AML-193 (cell line): ENCODE measurements around the gene NPY5R.

Source experiments
- DNase-seq, 2 experiments: peaks; one replicate each; lab custom pipeline; 2025; lab: John Stamatoyannopoulos, UW

Gene NPY5R

GRCh38 chr4:163343604-163344146, at the start of gene NPY5R:
Gene NPY5R, plus strand, starts transcription at chr4:163343892. Its CDS starts 6,382 bp downstream, at chr4:163350274.
- DNase-seq, result no peak

DNA sequence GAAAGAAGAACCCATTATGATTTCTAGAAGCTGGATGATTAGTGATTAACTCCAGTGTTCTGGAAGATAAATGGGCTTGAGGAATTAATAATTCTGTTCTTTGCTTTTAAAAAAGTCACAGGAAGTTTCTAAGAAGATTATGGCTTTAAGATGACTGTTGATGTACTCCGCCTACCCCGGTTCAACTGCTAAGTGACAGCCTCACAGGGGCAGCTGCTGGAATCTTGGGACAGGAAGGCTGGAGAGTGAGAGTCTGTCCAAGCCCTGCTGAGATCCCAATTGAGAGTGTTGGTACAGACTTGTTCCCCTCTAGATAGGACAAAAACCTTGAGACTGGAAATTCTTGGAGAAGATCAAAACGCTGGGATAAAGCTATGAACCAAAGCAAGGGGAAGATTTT, 48.6 kb upstream of the NPY5R start:
- no peak for DNase-seq

DNA sequence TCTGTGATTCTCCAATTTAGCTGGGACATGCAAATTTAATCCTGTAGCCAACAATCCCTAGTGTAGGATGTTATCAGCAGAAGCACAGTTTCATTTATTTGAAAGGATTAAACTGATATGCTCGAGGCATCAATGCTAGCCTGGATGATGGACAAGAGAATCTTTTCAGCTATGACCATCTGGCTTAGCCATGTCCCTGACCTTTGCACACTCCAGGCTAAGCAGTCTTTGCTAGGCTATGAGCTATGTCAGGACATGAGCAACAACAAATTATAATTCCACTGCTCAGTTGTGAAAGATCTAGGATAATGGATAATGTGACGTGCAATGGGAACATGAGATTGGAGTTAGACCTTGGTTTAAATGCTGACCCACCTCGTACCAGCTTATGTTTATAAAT, 43.2 kb upstream of the NPY5R start:
- no peak for DNase-seq

DNA sequence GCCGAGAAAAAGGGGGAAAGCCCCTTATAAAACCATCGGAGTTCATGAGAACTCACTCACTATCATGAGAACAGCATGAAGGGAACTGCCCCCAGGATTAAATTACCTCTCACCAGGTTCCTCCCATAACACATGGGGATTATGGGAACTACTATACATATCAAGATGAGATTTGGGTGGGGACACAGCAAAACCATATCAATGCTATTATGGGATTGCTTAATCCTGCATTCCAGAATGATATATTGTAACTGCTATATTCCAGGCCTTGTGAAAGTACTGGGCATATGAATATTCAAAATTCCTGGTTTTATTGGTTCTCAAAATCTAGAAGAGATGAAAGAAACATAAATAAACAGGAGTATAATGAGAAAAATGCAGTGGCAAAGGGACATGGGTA, 40.6 kb upstream of the NPY5R start:
- no peak for DNase-seq

- no peak for DNase-seq
Measured at GRCh38 chr4:163309466-163309865, 34.2 kb upstream of the NPY5R start.

- DNase-seq, result no peak
Measured at GRCh38 chr4:163317110-163317509, 26.6 kb upstream of the NPY5R start.

DNA sequence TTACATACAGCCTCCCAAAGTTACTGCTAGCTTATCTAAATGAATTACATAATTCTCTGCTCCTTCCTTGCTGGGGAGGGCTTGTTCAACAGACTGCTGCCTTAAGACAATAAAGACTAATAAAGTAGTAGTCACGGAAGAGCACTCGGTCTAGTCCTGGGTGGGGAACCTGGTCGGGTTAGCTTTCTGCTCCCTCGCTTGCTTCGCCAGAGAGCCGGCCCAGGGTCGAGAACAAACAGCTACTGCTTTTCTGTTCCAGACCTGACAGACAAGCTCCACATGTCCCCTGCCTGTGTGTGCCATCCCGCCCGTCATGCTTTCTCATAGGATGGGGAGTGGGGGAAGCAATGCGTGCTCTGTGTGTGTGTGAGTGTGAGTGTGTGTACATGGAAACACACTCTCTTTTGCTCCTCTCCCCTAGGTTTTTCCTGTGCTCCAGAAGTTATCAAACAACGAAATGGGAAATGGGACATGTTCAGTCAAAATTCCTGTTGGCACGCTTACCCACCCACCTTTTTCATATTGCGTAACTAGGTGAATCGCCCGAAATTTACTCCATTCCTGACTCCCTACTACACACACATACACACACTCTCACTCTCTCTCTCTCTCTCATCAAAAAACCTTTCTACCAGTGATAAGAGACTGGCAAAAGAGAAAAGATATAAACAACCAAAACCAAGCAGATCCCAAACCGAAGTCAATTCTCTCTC, 12.6 kb upstream of the NPY5R start:
- DNase-seq, result no peak

DNA sequence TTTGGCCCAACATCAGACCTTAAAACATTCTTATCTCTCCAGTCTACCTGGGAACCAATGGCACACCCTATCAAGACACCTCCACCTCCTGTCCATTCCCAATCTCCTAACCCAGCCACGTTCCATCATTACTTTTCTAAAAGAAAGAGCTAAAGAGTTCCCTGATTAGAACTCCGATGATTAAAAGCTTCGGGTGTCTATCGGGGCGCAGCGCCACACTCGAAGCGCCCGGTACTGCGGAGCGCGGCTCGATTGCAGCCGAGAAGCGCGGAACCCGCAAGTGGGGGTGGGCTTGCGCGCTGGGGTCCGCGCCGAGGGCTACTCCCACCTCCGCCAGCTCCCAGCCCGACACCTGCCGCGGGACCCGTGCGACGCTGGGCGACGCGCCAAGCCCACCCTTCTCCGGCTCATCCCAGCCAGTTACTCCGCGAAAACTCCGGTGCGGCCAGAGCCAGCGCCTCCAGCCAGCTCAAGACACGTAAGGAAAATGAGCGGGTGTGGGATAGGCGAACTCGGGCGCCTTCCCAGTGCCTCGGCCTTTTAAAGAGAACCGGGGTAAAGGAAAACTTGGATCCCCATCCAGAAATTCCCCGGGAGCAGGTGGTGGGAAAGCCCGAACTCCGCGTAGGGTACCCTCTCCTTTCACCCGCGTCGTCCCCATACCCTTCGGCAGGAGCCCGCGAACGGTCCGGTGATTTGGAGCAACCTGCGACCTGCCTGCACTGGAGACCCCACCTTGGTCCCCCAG, 11.9 kb upstream of the NPY5R start:
- DNase-seq, result no peak

GRCh38 chr4:163332526-163333406, 10.9 kb upstream of the NPY5R start, which contains the start of gene NPY1R:
Gene NPY1R, minus strand, starts transcription at chr4:163332596. Its CDS starts 6,042 bp downstream, at chr4:163326554.
- DNase-seq, result peak in 1 of 2 experiments; percentile 11

DNA sequence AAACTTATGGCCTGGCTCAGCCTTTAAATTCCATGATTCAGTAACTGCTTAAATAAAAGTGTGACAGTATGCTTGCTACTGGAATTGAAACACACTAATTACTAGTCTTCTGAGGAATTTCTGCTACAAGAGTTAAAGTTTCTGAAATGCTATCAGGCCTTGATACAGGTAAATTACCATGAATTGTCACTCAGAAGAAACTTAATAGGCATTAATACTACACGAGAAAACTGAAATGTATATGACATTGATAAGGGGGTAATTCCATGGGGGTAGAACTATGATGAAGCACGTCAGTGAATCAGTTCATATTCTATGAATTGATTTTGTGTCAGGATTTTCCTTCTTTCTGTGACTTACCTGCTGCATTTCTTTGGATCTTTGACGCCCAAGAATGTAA, 8.3 kb upstream of the NPY5R start:
- DNase-seq, result no peak

DNA sequence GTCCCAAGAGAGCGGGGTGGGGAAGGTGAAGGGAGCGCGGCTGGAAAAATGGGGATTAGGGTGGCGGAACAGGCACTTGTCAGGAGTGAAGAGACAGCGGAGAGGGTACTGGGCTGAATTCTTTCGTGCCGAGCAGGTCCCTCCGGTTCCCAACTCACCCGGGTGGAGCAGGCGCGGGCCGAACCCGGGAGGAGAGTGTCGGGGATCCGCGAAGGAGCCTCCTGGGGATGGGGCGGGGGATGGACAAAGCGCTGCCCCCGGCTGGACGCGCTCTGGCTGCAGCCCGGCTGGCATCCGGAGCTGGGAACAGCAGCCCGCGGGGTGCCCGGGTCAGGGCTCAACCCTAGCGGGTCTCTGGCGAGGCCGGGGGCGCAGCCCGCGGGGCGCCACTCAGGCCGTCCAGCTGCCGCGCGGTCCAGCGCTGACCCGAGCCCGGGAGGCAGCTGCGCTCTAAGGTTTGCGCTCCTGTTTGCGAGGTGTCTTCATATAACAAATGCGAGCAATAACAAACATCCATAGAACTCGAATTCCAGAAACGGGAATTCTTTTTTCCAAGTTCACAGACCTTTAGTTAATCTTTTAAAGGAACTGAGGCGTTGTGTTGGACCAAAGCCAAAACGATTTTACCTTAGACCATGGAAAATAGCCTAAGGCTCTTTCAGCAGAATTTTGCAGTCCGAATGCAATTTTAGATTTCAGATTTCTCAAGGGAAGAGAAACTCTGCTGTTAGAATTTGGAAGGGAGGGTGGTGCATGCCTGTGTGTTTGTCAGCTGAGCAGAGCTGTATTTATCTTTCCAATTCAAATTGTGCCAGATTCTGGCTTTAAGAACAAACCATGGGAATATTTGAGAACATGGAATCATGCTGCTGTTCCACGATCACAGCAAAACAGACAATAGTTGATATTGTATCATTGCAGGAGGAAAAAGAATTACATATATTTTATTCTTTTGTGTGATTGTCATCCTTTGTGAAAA, 744 bp downstream of the NPY5R start:
- no peak for DNase-seq

DNA sequence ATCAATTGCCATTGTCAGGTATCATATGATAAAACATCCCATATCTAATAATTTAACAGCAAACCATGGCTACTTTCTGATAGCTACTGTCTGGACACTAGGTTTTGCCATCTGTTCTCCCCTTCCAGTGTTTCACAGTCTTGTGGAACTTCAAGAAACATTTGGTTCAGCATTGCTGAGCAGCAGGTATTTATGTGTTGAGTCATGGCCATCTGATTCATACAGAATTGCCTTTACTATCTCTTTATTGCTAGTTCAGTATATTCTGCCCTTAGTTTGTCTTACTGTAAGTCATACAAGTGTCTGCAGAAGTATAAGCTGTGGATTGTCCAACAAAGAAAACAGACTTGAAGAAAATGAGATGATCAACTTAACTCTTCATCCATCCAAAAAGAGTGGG, 7.0 kb downstream of the NPY5R start:
- DNase-seq, result no peak

DNA sequence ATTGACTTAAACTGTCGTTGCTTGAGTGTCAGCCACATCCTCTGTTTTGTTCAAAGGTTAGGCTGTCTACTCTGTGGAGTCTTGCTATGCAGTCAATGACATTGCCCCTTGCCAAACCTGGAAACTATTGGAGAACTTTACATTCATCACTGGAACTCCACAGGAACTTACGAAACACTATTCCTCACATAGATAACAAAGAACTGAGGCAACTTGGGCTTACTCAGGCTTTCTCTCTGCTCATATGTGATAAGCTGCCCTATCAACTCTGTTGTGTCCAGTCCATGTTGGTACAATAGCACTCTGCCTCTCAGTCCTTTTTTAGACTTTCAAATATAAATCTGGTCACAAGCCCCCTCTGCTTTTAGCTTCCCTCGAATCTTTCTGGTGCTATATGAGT, 9.4 kb downstream of the NPY5R start:
- DNase-seq, result no peak

- no peak for DNase-seq
Measured at GRCh38 chr4:163356104-163356503, 12.4 kb downstream of the NPY5R start.

DNA sequence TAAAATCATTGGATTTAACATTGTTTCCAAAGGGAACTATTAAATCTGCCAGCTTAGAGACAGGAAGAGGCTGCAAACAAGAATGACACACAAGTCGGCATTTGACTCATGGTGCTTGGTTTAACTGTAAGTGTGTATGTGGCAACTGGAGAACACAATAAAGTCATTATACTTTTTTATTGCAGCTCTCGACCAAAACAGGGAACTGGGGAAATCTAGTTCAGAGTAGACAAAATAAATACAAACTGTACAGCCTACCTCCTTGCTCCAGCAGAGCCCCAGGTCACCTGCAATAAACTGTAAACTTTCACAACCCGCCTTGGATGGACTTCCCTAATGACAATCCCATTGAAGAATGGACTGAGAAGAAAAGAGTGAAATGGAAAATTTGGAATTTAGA, 24.0 kb downstream of the NPY5R start:
- DNase-seq, result no peak

GRCh38 chr4:163372029-163372428, 28.3 kb downstream of the NPY5R start:
- no peak for DNase-seq

DNA sequence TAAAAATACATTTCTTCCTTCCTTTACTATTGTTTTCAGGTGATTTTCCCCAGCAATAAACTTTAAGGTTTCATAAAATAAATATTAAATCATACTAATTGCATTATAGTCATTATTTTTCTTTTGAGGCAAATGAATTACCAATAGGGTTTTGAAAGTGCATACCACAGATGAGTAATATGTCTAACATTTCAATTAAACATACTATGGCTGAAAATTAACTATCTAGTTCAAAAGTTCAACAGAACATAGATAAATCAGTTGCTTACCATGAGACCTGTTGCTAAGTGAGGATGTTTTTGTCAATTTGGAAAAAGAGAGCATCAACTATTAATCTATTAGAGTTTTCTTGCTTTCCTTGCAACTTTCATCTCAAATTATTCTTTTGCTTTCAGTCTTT, 35.0 kb downstream of the NPY5R start:
- DNase-seq, result no peak

DNA sequence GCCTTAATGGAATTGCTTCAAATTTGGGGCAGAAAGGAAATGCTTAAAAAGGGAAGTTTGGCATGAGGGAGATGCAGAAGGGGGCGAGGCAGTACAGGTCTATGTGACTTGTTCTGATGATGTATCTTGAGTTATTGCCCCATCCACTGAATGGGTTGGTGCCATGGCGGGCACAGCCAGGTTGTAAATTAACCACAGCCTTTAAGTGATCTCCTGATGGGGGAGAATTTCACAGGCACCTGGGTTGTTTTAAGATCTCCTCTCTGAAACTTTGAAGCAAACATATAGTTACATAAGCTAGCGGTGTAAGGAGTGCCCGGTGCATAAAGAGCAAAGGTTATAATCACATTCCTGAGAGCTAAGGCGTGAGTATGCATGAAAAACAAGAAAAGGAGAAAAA, 37.0 kb downstream of the NPY5R start:
- DNase-seq, result no peak

- DNase-seq, result no peak
Measured at GRCh38 chr4:163382178-163382869, 38.6 kb downstream of the NPY5R start.

DNA sequence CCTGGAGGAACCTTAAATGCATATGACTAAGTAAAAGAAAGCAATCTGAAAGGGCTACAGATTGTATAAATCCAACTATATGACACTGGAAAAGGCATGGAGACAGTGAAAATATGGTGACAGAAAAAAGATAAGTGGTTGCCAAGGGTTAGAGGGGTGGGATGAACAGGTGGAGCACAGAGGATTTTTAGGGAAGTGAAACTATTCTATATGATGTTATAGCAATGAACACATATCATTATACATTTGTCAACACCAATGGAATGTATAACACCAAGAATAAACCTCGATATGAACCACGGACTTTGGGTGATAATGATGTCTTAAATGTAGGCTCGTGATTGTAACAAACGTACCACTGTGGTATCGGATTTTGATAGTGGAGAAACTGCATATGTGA, 40.7 kb downstream of the NPY5R start:
- no peak for DNase-seq
